Measurements from ENCODE around the gene PRL. TPM values are rescaled to one million over a fixed set of nuclear protein-coding genes. Genes with fewer than 3 reads are reported as not detected.

Gene PRL
- total and polyA plus RNA-seq, 2 of the 8 experiments (the other 6 are each of a cell fraction or from before 2014, with no cell fraction given): not detected

- Histone ChIP-seq H4K20me1 (replicated peaks in 1 of 2; ENCODE audit: control insufficient read depth in 1 of 2, insufficient read depth in 2 of 2, low read length in 2 of 2) (no peaks in the 10 kb centered on the region), H3K79me1 (ENCODE audit: low read depth, low read length) (no peaks in the 10 kb centered on the region), H3K56ac (replicated peaks; ENCODE audit: insufficient read length, low read depth, low read length) (no peak overlapping the region), H2BK120ac (replicated peaks; ENCODE audit: low read depth, low read length) (no peak overlapping the region), H2BK12ac (ENCODE audit: low read depth, low read length) (no peak overlapping the region), H3K23me2 (ENCODE audit: low read depth, low read length) (no peaks in the 10 kb centered on the region), H3K36me3 (ENCODE audit: control insufficient read depth in 2 of 4, insufficient read depth in 4 of 4, low read length in 3 of 4) (no peaks in the 10 kb centered on the region), H2BK20ac (ENCODE audit: low read length) (no peak overlapping the region), H3K27ac (ENCODE audit: low read depth, low read length) (no peak overlapping the region), H4K5ac (ENCODE audit: insufficient read length, low read depth, low read length) (no peak overlapping the region), H2BK15ac (ENCODE audit: low read length) (no peak overlapping the region), H3K4me3 (ENCODE audit: extremely low read depth in 1 of 4, insufficient read depth in 2 of 4, low read depth in 3 of 4, low read length in 4 of 4) (no peak overlapping the region), H3K79me2 (ENCODE audit: control insufficient read depth in 1 of 2, insufficient read depth in 2 of 2, low read length in 2 of 2) (no peaks in the 10 kb centered on the region), H4K91ac (replicated peaks; ENCODE audit: insufficient read length, low read length) (no peak overlapping the region), H3K4ac (replicated peaks; ENCODE audit: insufficient read length, low read depth, low read length) (no peak overlapping the region), H3K9ac (replicated peaks in 1 of 4; ENCODE audit: extremely low read depth in 1 of 4, low read depth in 3 of 4, low read length in 3 of 4) (no peak overlapping the region), H3K27me3 (replicated peaks in 1 of 4; ENCODE audit: control insufficient read depth in 3 of 4, extremely low read depth in 1 of 4, insufficient read depth in 3 of 4, low read length in 3 of 4) (peaks cover 0 to 1% (median 0%) of the 10 kb centered on the region in 4 experiments; a peak in 1 of 7 replicates), H3K18ac (ENCODE audit: extremely low read depth, low read length) (no peak overlapping the region), H4K8ac (ENCODE audit: extremely low read depth, insufficient read depth, low read length) (no peak overlapping the region), H3K4me1 (replicated peaks in 1 of 4; ENCODE audit: control insufficient read depth in 3 of 4, insufficient read depth in 4 of 4, low read length in 3 of 4) (no peaks in the 10 kb centered on the region), H3K14ac (ENCODE audit: insufficient read length) (no peak overlapping the region), H2AK5ac (ENCODE audit: low read depth, low read length) (no peak overlapping the region), H3K4me2 (ENCODE audit: insufficient read depth in 1 of 2, low read depth in 2 of 2, low read length in 2 of 2) (no peak overlapping the region), H2AFZ (ENCODE audit: low read length) (no peak overlapping the region; the same call in 1 of the 2 replicates), H2BK5ac (ENCODE audit: low read depth, low read length) (no peak overlapping the region), H3K9me3 (ENCODE audit: insufficient read depth in 2 of 2, low read depth in 1 of 2, low read length in 1 of 2) (peaks cover 0 to 8% of the 10 kb centered on the region in 2 experiments; a peak in 2 of 4 replicates), H3K23ac (ENCODE audit: insufficient read length) (no peak overlapping the region)
- no peak for FAIRE-seq
- WGBS, 2 experiments (ENCODE audit: extremely low coverage in 1 of 2, insufficient coverage in 1 of 2, insufficient read length in 1 of 2, insufficient replicate concordance in 2 of 2, low coverage in 1 of 2, low lambda C conversion rate in 2 of 2, missing lambda C conversion rate in 1 of 2): 85% methylated on average over 7 of the region's 7 CpGs; no CpG with 5 or more reads in 1 of the 2 experiments
- no peak for DNase-seq (ENCODE audit: low read depth in 1 of 2, low spot score in 2 of 2)
- ChIA-PET CTCF (ENCODE audit: partially characterized antibody) (interaction anchor here (0.6 kb wide), 1 partner anchor 19 kb away, joined by 3 read pairs; no protein-coding TSS in a partner anchor), POLR2A (ENCODE audit: partially characterized antibody) (no interaction called here)
- TF ChIP-seq SIX5 (IDR thresholded peaks at IDR 0.05; ENCODE audit: low read depth, low read length) (no peak), KDM4A (IDR thresholded peaks at IDR 0.05; ENCODE audit: low read depth, low read length, severe bottlenecking) (no peak), RBBP5 (IDR thresholded peaks at IDR 0.05; ENCODE audit: borderline replicate concordance, low read depth, low read length) (no peak), TEAD4 (IDR thresholded peaks at IDR 0.05; ENCODE audit: low read depth, low read length) (no peak), EZH2 (IDR thresholded peaks at IDR 0.05; ENCODE audit: low read depth, low read length, severe bottlenecking) (no peak), ZNF274 (IDR thresholded peaks at IDR 0.05; ENCODE audit: borderline replicate concordance, extremely low read depth, low read length) (no peak), PHF8 (conservative IDR thresholded peaks at IDR 0.05; ENCODE audit: low read depth, low read length) (no peak), HDAC6 (IDR thresholded peaks at IDR 0.05; ENCODE audit: low read depth, low read length) (no peak), RAD21 (IDR thresholded peaks at IDR 0.05 in 1 of 2, conservative IDR thresholded peaks at IDR 0.05 in 1 of 2; ENCODE audit: low read depth in 2 of 2, low read length in 2 of 2) (no peak), YY1 (IDR thresholded peaks at IDR 0.05; ENCODE audit: low read depth, low read length) (no peak), MAX (IDR thresholded peaks at IDR 0.05) (no peak)
Measured at GRCh38 chr6:22322103-22323030, 25.5 kb upstream of the PRL start.
